ENCODE data around the gene C9orf85. TPM values are rescaled to one million over a fixed set of nuclear protein-coding genes. Genes with fewer than 3 reads are reported as not detected.
"Not testable (repeated sequence)": the region's sequence is repeated elsewhere in the genome, so short reads cannot be mapped to it uniquely, and the experiment has no call there.

The C9orf85 gene
- total RNA-seq, 1 experiment from 2014 or later, result 28.6 TPM

DNA sequence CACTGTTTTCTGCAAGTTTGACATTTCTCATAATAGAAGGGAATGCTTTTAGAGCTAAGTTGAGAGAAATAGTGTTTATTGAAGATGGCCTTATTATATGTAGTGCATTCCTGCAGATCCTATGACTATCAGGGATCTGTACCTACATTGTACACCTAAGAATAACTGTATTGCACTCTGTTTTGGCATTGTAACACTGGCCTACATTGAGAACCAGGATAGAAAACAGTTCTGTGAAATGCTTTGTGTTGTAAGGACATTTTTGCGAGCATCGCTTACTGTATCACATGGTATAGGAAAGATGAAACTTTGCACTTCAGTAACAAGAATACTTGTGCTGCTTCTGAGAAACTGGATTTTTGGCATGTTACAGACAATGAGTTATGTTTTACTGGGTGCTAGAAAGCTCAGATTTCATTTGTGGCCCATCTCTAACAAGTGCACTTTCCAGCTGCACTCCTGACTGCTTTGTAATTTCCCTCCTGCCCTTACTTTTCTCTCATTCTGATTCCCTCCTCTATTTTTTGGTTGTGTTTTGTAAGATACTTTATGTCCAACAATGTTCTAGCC is 30.6 kb downstream of the C9orf85 start:
- no peak for DNase-seq (ENCODE audit: low read depth)

DNA sequence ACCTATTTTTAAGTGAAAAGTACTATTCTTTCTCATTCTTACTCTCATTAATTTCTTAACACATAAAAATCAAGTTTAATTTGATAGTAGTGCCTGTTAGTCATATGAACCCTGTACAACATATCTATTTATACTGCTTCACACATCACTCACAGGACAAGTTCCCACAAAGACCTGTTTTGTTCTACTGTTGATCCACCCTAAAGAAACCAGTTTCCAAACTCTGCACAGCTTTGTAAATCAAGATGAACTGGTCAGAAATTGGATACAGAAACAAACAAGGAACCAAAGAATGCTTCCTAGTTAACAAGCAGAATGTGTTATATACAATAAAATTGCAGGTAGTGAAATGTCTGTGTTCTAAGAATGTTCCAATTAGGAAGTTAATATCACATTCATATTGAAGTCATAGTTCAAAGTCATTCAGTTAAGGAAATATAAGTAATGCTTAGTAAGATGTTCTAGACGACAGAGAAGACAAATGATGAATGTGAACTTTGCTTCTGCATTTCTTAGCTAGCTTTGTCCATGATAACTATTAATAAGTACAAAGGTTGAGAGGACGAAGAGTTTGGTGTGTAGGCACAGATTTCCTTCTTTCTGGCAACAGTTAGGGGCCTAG is 33.4 kb downstream of the C9orf85 start:
- no peak for DNase-seq (ENCODE audit: low read depth)

DNA sequence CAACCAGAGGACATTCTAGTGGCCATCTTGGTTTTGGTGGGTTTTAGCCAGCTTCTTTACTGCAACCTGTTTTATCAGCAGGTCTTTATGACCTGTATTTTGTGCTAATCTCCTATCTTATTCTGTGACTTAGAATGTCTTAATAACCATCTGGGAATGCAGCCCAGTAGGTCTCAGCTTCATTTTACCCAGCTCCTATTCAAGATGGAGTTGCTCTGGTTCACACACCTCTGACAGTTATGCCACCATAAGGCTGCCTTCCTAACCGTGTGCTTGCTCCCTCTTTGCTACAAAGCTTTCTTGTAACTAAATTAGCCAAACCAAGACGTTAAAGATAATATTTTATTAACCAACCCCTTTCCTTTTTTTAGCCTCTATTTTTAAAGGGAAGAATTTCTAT is 43.2 kb downstream of the C9orf85 start:
- DNase-seq (ENCODE audit: low read depth), result not testable (repeated sequence)

DNA sequence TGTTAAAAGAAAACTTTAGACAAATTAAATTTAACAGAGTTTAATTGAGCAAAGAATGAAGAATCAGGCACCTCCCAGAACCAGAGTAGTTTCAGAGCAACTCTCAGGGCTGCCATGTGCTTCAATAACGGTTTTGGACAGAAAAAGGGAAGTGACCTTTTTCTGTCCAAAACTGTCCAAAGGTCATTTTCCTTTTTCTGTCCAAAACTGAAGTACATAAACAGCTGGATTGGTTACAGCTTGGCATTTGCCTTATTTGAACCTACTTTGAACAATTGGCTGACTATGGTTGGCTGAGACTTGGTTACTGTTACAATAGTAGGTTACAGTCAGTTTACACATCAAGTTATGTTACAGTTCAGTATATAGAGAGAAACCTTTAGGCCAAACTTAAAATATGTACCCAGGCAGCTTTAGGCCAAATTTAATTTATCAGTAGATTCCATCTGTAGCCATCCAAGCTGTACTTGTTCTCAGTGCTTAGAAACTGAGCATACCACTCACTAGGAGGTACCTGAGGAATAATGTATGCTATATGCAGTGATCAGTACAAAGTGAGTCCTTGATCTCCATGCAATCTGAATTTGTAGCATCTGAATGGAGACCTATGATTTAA is 44.0 kb downstream of the C9orf85 start:
- no peak for DNase-seq (ENCODE audit: low read depth)

DNA sequence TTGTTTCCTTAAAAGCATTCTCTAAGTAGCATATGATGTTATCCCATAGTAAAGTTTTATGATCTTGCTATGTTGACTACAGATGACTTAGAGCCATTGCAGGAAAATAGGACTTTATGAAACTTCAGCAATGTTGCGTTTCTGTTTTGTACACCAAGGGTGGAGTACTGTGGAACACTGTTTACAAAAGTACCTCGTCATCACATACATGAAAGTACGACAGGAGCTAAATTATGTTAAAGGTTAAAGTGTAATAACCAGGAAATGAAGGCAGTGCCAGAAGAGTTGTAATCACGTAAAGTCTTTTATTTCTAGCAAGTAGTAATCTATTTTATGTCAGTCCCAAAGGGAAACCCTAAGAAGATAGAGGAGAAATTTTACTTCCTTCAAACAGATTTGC is 50.9 kb downstream of the C9orf85 start:
- DNase-seq (ENCODE audit: low read depth), result no peak

DNA sequence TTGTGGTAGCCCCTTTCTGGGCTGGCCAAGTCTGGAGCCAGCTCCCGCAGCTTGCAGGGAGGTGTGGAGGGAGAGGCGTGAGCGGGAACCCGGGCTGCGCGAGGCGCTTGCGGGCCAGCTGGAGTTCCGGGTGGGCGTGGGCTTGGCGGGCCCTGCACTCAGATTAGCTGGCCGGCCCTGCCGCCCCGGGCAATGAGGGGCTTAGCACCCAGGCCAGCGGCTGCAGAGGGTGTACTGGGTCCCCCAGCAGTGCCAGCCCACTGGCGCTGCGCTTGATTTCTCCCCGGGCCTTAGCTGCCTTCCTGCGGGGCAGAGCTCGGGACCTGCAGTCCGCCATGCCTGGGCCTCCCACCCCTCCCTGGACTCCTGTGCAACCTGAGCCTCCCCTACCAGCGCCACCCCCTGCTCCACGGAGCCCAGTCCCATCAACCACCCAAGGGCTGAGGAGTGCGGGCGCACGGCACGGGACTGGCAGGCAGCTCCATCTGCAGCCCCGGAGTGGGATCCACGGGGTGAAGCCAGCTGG is 52.1 kb downstream of the C9orf85 start:
- not testable (repeated sequence) for DNase-seq (ENCODE audit: low read depth)

DNA sequence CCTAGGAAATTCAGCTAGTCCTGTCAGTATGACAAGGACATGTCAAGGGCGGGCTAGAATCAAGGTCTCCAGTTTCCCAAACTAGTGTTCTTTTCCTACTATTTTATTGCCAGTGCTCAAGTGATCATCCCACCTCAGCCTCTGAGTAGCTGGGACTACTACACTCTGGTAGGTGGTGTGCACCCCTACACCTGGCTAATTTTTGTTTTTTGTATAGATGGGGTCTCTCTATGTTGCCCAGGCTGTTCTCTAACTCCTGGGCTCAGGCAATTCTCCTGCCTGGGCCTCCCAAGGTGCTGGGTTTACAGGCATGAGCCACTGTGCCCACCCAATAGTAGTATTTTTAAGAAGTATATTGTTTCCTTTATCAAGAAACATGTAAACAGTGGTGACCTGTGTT is 54.0 kb downstream of the C9orf85 start:
- no peak for DNase-seq (ENCODE audit: low read depth)

DNA sequence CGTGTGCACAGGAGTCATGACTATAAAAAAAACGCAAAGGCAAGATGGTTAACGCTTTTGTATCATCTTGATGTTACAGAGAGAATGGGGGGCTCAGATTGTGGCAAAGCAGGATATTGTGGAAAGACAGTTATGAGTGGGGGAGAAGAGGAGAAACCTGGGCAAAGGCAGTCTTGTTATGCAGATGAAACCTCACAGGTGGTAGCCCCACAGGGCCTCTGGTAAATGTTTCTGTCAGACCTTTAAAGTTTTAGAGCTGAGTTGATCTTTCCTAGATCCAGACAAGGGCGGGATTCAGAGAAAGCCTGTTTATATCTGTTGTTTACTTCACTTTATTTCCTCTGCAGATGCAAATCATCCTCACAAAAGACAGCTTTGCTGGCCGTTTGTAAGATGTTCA is 55.2 kb downstream of the C9orf85 start:
- no peak for DNase-seq (ENCODE audit: low read depth)

DNA sequence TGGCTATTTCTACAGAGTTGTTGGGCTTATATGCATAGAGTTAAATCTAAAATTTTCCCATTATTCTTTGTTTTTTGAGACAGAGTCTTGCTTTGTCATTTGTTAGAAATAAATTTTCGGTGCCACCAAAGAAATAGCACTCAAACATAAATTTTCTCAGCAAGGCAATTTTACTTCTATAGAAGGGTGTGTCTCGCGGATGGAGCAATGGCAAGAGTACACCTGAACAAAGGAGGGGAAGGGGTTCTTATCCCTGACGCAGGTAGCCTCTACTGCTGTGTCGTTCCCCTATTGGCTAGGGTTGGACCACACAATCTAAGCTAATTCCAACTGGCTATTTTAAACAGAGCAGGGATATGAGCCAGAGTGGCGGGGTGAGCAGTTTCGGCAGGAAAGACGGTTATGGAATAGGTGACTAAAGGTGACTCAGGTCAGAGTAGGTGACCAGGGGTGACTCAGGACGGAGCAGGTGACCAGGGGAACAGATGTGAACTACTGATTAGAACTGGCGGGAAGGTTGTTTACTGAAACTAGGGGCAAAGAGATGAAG is 57.2 kb downstream of the C9orf85 start:
- DNase-seq (ENCODE audit: low read depth), result no peak

DNA sequence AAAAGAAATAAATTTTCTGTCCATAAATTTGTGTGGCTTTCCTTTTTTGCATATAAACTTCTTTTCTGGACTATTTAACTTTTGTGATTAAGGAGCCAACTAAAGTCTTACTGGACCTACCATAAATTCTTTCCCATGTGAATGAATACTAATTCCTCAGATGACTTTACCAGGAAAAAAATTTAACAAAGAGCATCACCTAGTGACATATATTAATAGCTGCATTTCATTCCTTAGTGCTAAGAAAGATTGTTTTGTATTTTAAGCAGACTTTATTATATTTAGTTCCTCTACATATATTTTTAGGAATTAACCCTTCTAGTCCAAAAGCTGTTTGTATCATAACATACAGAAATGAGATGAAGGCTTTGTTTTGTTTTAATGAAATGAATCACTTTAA is 64.4 kb downstream of the C9orf85 start:
- no peak for DNase-seq (ENCODE audit: low read depth)

DNA sequence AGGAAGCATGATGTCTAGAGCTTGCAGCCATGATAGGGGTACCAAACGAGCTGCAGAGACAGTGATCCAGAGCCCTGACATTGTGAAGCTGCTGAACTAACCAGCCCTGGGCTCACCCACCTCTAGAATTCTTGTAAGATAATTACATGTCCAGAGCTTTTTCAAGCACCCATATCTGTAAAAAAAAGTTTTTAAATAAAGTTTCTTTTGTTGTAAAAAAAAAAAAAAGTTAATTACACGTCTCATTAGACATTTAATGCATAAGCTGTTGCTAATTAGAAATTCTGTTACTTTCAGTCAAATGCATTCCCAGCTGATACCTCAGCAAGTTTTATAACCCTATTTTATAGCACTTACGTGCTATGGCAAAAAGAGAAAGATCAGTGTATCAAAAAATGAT is 65.6 kb downstream of the C9orf85 start:
- DNase-seq (ENCODE audit: low read depth), result no peak

DNA sequence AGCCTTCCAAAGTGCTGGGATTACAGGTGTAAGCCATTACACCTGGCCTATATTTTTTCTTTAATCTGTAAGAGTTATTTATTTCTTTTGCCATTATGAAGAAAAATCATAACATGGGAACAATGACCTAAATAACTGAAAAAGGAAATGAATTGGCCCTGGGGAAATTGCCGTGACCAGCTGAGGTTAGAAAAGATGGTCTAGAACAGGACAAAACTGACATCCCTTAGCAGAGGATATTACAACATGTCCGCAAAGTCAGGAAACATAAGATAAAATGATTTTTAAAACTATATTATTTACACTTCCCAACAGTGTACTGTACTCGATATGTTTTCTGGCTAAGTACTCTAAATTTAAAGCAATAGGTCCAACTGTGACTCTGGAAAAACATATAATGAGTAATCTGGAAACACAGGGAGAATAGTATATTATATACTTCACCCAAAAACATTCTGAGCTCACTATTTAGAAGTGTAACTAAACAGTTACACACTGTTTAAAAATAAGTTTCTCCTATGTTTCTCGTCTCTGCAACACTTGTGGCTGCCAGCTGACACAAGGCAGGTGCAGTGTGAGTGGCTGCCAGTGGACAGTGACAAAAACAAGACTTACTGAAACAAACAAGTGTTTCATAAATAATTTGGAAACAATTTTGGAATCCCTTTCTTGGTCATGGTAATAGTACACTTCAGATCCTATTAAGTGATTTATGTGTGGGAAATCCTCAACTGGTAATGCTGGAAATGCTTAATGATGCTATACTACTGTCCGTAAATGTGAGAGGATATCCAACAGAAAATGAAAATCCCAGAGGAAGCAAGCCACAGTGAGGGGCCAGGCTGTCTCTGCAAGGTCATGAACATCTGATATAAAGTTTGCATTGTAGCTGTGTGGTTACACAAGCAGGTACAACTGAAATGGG is 69.1 kb downstream of the C9orf85 start:
- DNase-seq (ENCODE audit: low read depth), result no peak

DNA sequence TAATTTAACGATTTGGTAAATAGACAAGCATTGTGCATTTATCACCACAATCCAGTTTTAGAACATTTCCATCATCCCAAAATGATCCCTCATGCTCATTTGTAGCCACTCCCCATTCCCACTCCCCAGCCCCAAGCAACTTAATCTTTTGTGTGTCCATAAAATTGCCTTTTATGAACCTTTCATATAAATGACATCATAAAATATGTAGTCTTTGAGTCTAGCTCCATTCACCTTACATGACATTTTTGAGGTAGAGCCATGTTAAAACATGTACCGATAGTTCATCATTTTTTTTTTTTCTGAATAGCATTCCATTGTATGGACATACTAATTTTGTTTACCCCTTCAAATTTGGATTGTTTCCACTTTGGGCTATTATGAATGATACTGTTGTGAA is 70.5 kb downstream of the C9orf85 start:
- no peak for DNase-seq (ENCODE audit: low read depth)

DNA sequence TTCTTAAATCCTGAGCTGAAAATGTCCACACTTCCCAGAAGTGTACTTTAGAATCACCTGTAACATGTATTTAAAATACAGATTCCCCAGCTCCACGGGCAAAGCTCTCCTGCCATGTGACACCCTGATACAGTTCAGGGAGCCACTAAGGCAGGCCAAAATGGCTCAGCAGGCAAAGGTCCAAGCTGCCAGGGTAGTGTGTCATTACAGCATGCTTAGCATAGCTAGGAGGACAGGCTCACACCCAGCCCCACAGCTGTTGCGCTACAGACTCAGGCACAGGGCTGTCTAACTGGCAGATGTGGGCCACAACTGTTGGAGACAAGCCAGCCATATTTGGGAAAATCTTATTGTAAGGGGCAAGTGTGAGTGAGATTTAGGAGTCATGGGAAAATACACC is 73.0 kb downstream of the C9orf85 start:
- DNase-seq (ENCODE audit: low read depth), result peak; percentile 55

DNA sequence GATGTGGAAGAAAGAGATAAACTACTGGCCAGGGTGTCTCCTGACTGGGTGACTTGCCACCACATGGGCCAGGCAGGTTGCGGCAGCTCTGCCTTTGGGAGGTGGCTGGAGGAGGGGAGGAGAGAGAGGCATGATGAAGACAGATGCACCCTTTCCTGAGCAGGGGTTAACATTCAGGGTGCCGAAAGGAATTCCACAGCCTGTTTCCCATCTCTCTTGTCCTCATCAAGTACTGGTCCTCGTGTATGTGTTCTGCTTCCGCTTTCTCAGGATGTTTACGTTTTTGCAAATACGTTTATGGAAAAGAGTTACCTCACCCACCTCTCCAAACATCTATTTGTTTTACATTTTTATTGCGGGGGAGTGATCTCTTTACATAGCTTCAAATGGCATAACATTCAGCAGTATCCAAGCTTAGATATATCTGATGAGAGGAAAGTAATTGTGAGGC is 73.4 kb downstream of the C9orf85 start:
- DNase-seq (ENCODE audit: low read depth), result no peak

DNA sequence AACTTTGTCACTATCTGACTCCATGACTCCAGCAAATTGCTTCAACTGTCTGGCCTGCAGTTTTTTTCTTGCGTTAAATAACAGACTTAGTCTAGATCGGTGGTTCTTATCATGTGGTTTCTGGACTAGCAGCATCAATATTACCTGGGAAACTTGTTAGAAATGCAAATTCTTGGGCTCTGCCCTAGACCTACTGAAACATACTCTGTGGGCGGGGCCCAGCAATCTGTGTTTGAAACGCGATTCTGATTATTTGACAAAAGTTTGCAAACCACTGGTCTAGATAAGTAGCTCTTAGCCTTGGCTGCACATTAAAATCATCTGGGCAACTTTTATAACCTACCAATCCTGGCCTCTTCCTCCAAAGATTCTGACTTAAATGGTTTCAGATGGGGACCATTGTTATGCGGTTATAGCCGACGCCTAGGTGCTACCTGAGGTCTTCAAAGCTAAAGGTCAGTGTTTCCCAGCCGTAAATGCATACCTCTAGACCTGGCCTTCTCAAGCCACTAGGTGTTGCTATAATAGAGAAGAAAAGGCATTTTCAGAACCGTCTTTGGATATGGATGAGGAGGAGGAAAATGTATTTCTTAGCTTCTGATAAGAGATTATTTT is 74.0 kb downstream of the C9orf85 start:
- no peak for DNase-seq (ENCODE audit: low read depth)

DNA sequence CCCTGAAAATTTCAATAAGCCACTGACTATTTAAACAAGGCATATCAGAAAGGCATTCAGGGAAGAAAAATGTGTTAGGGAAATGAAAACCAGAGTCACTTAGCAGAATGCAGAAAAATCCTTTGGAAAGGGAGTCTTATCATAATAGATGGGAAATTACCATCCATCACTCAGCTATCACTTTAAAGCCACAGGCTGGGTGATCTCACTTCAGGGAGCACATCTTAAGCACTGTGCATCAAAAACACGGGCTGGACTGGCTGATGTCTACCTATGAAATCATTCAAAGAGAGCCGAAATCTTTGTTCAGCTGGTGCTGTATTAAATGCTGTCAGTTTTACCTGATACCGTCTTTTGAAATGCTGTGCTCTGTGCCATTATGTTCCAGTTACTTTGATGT is 75.5 kb downstream of the C9orf85 start:
- no peak for DNase-seq (ENCODE audit: low read depth)

DNA sequence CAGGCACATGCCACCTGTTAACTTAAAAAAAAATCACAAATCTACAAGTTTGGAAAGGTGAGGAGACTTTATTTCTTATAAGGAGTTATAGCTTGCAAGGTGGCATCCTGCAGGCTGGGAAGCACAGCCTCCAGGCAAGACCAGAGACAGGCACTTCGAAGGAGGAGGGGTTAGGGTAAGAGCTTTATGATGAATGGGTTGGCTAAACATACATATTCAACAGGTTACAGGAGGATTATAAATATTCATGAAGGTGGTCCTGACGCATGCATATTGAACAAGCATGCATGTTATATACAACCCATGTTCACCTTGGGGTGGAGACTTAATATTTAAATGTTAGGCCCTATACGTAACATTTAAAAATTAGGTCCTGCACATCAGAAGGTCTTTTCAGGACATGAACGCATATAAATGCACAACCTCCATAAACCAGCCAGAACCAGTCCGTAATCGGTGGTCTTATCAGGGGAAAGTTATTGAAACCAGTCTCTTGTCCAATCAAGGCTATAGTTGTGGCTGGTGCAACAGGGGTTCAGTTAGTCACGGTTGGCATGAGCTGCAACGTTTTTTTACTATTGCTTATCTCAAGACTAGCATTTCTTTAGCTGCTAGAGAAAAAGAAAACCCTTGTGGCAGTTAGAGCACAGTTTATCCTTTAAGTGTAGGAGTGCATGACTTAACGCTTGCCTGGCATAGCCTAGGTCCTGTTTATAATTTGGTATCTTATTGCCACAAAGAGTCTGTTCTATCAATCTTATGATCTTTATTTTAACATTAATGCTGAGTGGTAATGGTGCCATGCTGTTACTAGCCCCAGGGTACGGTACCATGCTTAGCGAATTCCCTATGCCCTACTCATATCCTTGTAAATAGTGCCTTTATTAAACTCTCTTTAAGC is 76.3 kb downstream of the C9orf85 start:
- DNase-seq (ENCODE audit: low read depth), result no peak

DNA sequence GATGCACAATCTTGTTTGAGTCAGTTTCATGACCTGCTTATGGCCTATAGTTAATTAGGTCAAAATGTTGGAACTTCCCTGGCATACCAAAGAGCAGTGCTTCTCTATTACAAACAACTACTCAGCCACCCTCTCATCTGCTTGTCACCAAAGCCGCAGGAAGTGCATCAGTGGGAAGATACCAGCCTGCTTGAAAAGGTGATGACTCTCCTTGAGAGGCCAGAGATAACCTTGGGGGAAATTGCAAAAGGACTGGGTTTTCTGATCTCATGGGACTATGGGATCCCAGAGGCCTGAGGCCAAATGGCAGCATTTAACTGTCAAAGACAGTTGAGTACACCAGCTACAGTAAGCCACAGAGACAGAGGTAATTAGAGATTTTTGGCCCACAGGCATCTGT is 79.0 kb downstream of the C9orf85 start:
- peak; percentile 44 for DNase-seq (ENCODE audit: low read depth)

DNA sequence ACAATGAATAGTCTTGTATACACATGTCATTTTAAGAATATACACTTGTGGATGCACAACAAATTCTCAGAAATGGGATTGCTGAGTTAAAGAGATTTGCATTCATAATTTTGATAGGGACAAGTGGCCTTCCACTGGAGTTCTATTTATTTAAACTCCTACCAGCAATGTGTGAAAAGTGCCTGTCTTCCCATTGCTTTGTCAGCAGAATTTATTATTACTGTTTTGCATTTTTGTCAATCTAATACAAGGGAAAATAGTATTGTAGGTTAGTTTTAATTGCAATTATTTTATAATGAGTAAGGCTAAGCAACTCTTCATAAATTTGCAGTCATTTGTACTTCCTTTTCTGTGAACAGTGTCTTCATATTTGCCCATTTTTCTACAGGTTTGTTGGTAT is 94.0 kb downstream of the C9orf85 start:
- DNase-seq (ENCODE audit: low read depth), result no peak

Measured in Daoy (cell line).